ENCODE measurements around the gene AVPR2. TPM values are rescaled to one million over a fixed set of nuclear protein-coding genes. Genes with fewer than 3 reads are reported as not detected.
A peak's percentile ranks its signal among the peaks of the same experiment; 100 is the strongest.

AVPR2 gene
- total RNA-seq, 1 donor from 2014 or later, result not detected

DNA sequence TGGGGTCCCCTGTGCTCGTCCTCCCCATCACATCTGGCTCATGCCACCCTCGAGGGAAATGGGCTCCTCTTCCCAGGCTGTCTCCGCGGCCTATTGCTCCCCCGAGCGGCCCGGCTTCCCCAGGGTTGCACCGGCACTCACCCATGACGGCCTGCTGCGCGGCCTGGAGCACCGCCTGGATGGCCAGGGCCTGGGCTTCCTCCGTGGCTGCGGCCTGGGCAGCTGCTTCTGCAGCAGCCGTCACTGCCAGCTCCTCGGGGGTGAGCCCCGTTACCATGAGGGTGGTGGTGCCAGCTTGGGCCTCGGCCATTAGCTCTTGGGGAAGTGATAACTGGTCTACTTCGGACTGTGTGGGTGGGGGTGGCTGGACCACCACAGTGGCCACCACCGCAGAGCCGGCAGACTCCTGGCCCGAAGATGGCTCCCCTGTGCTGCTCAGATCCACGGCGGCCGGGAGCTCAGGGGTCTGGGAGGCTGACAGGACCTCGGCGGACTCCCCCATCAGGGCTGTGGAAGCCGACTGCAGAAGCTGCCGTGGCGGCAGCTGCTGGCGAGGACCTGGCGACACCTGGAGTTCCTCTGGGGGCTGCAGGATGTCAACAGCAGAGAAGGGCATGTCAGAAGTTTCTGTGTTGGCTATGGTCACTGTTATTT lies 48.0 kb downstream of the AVPR2 start:
- DNase-seq, result no peak

DNA sequence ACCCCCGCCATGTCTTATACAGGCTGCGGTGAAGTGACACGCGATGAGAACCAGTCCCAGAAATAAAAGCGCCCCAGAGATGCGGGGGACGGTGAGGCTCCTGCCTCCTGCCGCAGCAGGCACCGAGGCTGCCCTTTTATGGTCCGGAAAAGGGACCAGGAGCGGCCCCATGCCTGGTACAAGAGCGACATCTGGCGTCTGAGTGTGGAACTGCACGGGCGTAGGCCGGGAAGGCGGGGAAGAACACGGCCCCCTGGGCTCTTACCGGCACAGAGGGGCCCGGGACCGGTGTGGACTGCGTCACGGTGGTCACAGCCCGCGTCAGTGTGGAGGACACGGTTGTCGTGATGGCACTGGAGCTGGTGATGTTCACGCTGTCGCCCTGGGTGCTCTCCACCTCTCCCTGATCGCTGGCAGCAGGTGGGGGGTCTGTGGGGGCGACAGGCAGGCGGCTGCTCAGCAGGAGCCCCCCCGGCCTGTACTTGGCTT lies 48.9 kb downstream of the AVPR2 start:
- peak; percentile 35 for DNase-seq

DNA sequence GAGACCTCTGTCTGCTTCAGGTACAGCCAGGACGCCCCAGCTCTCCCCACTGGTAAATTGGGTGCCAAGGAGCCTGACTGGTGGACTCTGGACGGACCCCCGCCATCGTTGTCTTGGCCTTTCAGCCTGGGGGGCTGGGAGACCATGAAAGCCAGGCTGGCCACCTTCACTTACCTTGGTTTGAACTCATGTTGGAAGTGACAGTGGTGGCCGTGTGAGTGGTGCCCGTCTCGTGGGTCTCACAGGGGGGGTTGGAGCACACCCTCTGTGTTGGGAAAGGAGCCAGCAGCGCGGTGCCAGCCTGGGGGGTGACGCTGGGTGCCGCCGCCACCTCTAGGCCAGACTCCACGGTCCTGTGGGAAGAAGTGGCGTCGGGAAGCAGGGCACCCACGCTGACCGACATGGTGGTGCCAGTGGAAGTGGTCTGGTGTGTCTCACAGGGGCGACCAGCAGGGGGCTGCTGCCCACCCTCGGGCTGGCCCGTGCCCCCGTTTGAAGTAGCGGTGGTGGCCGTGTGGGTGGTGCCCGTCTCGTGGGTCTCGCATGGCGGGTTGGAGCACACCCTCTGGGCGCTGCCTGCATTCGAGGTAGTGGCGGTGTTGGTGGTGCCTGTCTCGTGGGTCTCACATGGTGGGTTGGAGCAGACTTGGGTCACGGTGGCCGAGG lies 49.6 kb downstream of the AVPR2 start:
- no peak for DNase-seq

- DNase-seq, result no peak
Observed at GRCh38 chrX:153954558-153955227, 50.2 kb downstream of the AVPR2 start.

- no peak for DNase-seq
Observed at GRCh38 chrX:153955228-153955732, 50.8 kb downstream of the AVPR2 start.

- no peak for DNase-seq
Observed at GRCh38 chrX:153956044-153956907, 51.8 kb downstream of the AVPR2 start.

Other genes starting within 250 kb of the AVPR2 start
- 27.5 TPM for gene PNCK, start 230.9 kb upstream of the AVPR2 start, total RNA-seq
- gene SLC6A8, start 216.7 kb upstream of the AVPR2 start, total RNA-seq, result 11.4 TPM
- gene BCAP31, start 180.3 kb upstream of the AVPR2 start, total RNA-seq, result 60.2 TPM
- gene ABCD1, start 179.8 kb upstream of the AVPR2 start, total RNA-seq, result 5.0 TPM
- gene PLXNB3, start 140.4 kb upstream of the AVPR2 start, total RNA-seq, result 0.47 TPM
- gene SRPK3, start 123.6 kb upstream of the AVPR2 start, total RNA-seq, result 0.16 TPM
- gene IDH3G, start 110.3 kb upstream of the AVPR2 start, total RNA-seq, result 29.0 TPM
- gene SSR4, start 110.0 kb upstream of the AVPR2 start, total RNA-seq, result 78.9 TPM
- gene PDZD4, start 74.1 kb upstream of the AVPR2 start, total RNA-seq, result 148 TPM
- 98.1 TPM for gene L1CAM, start 18.5 kb upstream of the AVPR2 start, total RNA-seq
- 6.6 TPM for gene ARHGAP4, start 21.6 kb downstream of the AVPR2 start, total RNA-seq
- gene NAA10, start 30.4 kb downstream of the AVPR2 start, total RNA-seq, result 17.6 TPM
- gene RENBP, start 40.0 kb downstream of the AVPR2 start, total RNA-seq, result 2.8 TPM
- 12.6 TPM for gene HCFC1, start 67.1 kb downstream of the AVPR2 start, total RNA-seq
- 2.7 TPM for gene TMEM187, start 68.1 kb downstream of the AVPR2 start, total RNA-seq
- 8.7 TPM for gene IRAK1, start 115.2 kb downstream of the AVPR2 start, total RNA-seq
- 27.0 TPM for gene MECP2, start 193.0 kb downstream of the AVPR2 start, total RNA-seq
- not detected for gene OPN1LW, start 239.6 kb downstream of the AVPR2 start, total RNA-seq

Measured in occipital lobe (tissue), 2 donors.